AG09319 (cell line): ENCODE data around the gene RECQL5.

Experiments
- DNase-seq: peaks from one replicate; pipeline ENCODE4 v3.0.0-alpha.2; 2010; ENCODE audit warnings: low read depth; ENCODE audit errors: extremely low read depth
- TF ChIP-seq, protein P1 (sequence below): IDR thresholded peaks from 2 replicates; pipeline ENCODE4 v1.5.1; 2011; ENCODE audit warnings: low read depth, mild to moderate bottlenecking, inconsistent platforms, low read length, moderate library complexity

The RECQL5 gene

DNA sequence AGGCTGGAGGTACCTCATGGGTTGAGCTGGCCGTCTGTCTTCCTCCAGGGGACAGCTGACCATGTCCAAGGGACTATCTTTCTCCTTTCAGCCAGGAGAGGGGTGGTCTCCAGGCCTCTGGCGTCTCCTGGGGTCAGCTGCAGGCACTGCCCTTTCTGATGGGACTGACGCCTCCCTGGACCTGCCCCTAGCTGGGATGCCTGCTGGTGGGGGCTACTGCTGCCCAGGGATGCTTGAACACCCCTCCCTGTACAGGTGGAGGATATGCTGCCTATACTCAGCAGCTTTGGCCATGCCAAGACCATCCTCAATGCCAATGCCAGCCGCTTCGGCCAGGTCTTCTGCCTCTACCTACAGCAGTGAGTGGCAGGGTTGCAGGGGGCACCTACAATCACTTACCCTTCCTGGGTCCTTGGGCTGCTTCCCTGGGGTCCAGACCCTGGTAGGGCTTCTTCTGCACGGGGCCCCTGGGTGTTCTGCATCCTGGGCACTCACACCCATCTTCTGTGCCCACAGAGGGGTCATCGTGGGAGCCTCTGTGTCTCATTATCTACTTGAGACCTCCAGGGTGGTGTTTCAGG, 75.1 kb downstream of the RECQL5 start:
- DNase-seq: no peak
- TF ChIP-seq, protein P1, sequence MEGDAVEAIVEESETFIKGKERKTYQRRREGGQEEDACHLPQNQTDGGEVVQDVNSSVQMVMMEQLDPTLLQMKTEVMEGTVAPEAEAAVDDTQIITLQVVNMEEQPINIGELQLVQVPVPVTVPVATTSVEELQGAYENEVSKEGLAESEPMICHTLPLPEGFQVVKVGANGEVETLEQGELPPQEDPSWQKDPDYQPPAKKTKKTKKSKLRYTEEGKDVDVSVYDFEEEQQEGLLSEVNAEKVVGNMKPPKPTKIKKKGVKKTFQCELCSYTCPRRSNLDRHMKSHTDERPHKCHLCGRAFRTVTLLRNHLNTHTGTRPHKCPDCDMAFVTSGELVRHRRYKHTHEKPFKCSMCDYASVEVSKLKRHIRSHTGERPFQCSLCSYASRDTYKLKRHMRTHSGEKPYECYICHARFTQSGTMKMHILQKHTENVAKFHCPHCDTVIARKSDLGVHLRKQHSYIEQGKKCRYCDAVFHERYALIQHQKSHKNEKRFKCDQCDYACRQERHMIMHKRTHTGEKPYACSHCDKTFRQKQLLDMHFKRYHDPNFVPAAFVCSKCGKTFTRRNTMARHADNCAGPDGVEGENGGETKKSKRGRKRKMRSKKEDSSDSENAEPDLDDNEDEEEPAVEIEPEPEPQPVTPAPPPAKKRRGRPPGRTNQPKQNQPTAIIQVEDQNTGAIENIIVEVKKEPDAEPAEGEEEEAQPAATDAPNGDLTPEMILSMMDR: no peak

DNA sequence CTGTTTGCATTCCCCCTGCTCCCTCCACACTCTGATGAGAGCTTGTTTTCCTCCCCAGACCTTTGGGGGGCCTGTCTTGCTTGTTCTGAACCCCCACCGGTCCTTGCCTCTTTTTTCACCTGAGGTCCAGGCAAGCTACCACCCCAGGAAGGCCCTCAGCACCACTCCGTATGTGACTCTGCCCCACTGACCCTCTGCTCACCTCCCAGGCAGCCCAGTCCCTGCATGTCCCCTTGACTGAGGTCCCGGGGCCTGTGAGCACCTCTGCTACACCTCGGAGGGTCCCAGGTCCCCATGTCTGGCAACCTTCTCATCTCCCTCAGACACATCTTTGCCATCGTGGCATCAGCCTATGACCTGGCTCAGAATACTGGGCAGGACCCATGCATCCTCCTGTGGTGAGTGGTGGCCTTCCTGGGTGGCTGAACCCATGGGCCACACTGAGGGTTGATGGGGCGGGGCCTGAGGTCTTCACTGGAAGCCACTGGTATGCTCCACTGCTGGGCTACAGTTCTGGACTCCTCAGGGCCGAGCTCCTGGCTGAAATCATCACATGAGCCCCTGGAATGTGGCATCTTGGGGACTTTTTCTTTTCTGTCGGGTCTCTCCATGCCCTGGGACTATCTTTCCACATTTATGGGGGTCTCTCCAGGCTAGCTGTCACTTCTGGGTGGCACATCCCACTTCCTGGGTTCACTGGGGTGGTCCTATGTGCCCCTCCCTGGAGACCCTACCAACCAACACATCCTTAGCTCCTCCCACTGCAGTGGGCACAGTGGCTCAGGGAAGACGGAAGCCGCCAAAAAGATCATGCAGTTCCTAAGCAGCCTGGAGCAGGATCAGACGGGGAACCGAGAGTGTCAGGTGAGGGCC, 75.9 kb downstream of the RECQL5 start:
- TF ChIP-seq, protein P1: no peak
- DNase-seq: no peak

DNA sequence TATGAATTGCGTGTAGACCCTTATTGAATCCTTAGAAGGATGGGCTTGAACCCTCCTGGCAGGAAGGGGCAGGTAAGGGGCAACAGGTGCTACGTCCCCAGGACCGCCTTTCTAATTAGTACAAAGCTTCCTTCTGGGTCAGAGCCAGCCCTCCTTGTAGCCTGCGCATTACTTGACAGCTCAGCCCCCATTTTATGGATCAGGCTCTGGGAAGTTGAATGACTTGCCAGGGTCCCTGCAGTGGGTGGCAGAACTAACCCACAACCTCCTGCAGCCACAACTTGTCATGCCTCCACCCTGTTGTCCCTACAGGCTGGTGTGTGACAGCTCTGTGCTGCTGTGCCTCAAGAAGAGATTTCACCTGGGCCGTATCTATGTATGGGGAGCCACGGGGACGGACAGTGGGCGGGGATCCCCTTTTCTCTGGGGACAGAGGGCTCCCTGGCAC, 76.6 kb downstream of the RECQL5 start:
- no peak for DNase-seq
- TF ChIP-seq, protein P1: no peak

DNA sequence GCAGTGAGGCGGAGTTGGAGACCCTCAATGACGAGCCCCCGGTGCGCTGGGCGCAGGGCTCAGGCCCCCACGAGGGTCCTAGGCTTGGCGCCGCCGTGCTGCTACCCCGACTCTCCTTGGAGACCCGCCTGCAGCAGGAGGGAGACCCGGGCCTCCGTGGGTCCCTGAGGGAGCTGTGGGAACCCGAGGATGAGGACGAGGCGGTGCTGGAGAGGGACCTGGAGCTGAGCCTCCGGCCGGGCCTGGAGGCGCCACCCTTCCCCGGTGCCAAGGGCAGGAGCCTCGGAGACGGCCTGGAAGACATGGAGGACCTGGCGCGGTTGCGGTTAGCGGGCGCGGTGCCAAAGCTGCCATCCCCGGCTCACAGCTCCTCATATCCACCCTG, 77.0 kb downstream of the RECQL5 start:
- TF ChIP-seq, protein P1: no peak
- DNase-seq: no peak

DNA sequence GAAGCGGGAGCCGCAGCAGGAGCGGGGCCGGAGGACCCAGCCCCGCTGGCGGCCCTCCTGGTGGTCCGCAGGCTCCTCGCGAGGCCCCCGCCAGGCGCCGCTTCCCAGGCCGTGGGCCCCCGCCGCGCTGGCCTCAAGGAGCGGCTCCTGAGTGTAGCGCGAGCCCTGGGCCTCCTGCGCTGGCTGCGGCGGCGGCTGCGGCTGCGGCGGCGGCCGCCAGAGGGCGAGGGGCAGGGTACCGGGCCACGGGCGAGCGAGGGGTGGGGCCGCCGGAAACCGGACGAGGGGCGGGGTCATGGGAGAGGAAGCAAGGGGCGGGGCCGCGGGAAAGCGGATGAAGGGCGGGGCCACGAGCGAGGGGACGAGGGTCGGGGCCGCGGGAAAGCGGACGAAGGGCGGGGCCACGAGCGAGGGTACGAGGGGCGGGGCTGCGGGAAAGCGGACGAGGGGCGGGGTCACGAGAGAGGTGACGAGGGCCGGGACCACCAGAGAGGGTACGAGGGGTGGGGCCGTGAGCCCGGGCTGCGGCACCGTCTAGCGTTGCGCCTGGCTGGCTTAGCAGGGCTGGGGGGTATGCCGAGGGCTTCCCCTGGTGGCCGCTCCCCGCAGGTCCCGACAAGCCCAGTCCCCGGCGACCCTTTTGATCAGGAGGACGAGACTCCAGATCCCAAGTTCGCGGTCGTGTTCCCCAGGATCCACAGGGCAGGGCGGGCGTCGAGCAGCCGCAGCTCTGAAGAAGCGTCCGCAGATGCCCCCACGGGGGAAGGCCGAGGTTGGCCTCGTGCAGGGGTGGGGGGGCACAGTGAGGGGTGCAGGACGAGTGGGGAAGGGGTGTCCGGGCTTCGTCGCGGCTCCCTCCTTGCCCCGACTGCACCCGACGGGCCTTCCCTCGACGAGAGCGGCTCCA, 77.7 kb downstream of the RECQL5 start:
- DNase-seq: peak; percentile 62
- TF ChIP-seq, protein P1: peak; percentile 25

DNA sequence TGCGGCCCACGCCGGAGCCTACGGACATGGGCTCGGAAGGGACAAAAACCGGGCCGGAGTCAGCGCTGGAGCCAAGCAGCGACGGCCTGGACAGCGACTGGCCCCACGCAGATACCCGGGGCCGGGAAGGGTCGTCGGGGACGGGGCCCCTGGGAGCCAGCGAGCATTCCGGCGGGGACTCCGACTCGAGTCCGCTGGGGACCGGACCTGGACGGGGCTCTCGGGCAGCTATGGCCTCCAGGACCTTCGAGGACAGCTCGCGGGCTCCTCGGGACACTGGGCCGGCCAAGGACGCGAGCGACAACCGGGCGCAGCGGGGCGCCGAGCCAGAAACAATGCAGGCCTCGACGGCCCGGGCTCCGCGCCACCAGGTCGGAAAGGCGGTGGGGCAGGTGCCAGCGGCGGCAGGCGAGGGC, 78.3 kb downstream of the RECQL5 start:
- TF ChIP-seq, protein P1: no peak
- DNase-seq: no peak
